Kidney epithelial cell (primary cell): ENCODE results near the gene CNTNAP2. TPM values are rescaled to one million over a fixed set of nuclear protein-coding genes. Genes with fewer than 3 reads are reported as not detected.

ENCODE experiments used
- DNase-seq: peaks from one replicate; pipeline ENCODE4 v3.0.0-alpha.2; 2010; ENCODE audit warnings: low read depth
- H3K27me3 ChIP-seq: 2 replicates; pipeline ENCODE4 v1.6.0; 2011; ENCODE audit warnings: low read length; ENCODE audit not compliant: control insufficient read depth, insufficient read depth
- H3K36me3 ChIP-seq: 2 replicates; pipeline ENCODE4 v1.5.1; 2011; ENCODE audit warnings: low read length; ENCODE audit not compliant: control insufficient read depth, insufficient read depth
- H3K4me3 ChIP-seq: 2 replicates; pipeline ENCODE4 v1.5.1; 2011; ENCODE audit warnings: low read depth, mild to moderate bottlenecking, control low read depth, low read length
- total RNA-seq: library from RNA; depleted of rRNA; stranded (reverse); fragments of >200 nt; gene quantifications from 2 replicates; pipeline ENCODE4 v1.2.3, GENCODE V29; 2015
- TF ChIP-seq, protein P1 (sequence below): IDR thresholded peaks from 2 replicates; pipeline ENCODE4 v1.5.1; 2011; ENCODE audit warnings: mild to moderate bottlenecking, moderate library complexity, low read length, control low read depth, inconsistent platforms; ENCODE audit not compliant: insufficient read depth, poor library complexity, severe bottlenecking

Gene CNTNAP2
- total RNA-seq, 1 donor from 2014 or later, result 14.0 TPM

DNA sequence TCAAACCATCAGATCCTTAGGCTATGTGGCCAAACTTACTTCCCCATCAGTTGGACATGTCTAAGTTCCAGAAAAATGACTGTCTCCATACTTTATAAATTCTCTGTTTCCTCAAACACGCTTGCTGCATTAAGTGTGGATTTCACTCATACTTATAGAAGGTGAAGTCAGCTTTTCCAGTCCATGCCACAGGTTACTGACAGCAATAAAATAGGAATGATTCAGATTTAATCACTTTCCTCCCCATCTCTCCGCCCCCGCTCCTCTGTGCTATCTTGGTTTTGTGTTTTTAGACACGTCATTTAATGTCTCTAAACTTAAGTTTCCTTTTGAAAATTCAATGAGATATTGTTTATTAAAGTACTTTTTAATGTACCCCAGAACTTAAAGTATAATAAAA is 1376.0 kb downstream of the CNTNAP2 start:
- no peaks in the 10 kb centered on the region for H3K27me3 ChIP-seq
- DNase-seq, result peak; percentile 21
- TF ChIP-seq, protein P1, sequence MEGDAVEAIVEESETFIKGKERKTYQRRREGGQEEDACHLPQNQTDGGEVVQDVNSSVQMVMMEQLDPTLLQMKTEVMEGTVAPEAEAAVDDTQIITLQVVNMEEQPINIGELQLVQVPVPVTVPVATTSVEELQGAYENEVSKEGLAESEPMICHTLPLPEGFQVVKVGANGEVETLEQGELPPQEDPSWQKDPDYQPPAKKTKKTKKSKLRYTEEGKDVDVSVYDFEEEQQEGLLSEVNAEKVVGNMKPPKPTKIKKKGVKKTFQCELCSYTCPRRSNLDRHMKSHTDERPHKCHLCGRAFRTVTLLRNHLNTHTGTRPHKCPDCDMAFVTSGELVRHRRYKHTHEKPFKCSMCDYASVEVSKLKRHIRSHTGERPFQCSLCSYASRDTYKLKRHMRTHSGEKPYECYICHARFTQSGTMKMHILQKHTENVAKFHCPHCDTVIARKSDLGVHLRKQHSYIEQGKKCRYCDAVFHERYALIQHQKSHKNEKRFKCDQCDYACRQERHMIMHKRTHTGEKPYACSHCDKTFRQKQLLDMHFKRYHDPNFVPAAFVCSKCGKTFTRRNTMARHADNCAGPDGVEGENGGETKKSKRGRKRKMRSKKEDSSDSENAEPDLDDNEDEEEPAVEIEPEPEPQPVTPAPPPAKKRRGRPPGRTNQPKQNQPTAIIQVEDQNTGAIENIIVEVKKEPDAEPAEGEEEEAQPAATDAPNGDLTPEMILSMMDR, result no peak
- H3K4me3 ChIP-seq, result no peak overlapping the region
- no peaks in the 10 kb centered on the region for H3K36me3 ChIP-seq

DNA sequence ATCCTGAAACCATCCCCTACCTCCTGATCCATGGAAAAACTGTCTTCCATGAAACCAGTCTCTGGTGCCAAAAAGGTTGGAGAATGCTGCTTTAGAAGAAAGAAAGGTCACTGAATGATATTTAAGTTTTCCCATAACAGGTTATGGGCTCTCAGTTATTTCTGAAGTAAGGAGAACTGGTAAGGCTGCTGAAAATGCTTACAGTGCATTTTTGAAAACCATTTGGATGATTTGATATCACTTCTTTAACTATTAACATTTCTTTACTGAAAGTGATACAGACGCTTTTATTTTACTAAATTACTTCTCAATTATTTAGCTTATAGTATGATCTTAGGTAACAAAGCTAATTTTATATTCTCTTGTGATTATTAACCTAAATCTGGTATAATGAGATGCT is 1379.6 kb downstream of the CNTNAP2 start:
- Histone ChIP-seq H3K4me3 (no peak overlapping the region), H3K36me3 (no peaks in the 10 kb centered on the region), H3K27me3 (no peaks in the 10 kb centered on the region)
- DNase-seq, result no peak
- TF ChIP-seq, protein P1, result no peak

DNA sequence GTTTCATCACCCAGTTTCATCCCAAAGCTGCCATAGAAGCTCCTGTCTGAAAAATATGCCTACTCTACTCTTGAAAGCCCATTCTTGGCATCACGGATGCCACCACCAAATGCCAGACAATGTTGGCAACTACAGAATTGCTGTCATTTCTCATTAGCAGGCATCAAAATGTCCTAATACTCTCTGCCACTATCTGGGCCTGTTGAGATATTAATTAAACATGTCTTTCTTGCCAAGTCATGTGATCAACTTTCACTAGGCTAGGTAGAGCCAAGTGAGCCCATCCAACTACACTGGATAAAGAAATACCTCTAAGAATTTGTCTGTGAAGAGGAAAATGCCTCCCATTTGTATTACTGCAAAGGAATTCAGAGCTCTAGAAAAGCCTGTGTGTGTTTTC is 1380.6 kb downstream of the CNTNAP2 start:
- Histone ChIP-seq H3K36me3 (no peaks in the 10 kb centered on the region), H3K27me3 (no peaks in the 10 kb centered on the region), H3K4me3 (no peak overlapping the region)
- no peak for DNase-seq
- TF ChIP-seq, protein P1, result no peak

DNA sequence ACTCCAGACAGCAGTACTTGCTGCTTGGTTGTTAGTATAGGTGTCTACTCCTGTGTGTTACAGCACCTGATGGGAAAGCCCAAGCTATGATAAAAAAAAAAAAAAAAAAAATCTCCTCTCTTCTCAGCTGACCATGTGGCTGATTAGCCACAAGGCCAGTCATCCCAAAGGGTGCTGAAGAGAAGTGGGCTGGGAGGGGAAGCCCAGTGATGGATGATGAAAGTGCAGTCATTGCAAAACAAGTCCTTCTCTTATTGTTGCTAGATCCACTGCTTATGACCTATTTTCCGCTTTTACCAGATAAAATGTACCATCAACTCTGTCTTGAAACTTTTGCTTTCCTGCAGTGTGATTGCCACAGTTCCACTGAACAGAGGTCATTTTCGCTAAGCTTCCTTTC is 1381.5 kb downstream of the CNTNAP2 start:
- no peaks in the 10 kb centered on the region for H3K27me3 ChIP-seq
- no peak overlapping the region for H3K4me3 ChIP-seq
- no peak for DNase-seq
- H3K36me3 ChIP-seq, result no peaks in the 10 kb centered on the region
- TF ChIP-seq, protein P1, result no peak

DNA sequence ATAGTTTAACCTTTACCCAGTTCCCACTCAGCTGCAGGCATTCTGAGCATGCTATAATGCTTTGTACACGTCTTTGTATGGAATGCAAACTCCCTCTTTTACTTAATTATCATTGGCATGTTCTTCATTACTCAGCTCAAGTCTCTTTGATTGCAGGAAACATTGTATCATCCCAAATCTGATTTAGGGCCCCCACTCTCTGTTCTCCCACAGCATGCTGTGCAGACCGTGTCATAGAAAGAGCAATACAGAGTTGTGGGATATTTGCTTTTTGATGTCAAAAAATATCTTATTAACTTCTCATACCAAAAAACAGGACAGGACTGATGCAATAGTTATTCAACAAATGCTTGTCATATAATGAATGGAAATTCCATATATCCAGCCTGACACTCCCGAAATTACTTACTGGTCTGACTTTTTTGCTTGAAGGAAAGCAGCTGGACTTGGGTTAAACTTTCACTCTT is 1392.5 kb downstream of the CNTNAP2 start:
- Histone ChIP-seq H3K4me3 (no peak overlapping the region), H3K27me3 (no peaks in the 10 kb centered on the region), H3K36me3 (no peaks in the 10 kb centered on the region)
- DNase-seq, result no peak
- TF ChIP-seq, protein P1, result no peak

DNA sequence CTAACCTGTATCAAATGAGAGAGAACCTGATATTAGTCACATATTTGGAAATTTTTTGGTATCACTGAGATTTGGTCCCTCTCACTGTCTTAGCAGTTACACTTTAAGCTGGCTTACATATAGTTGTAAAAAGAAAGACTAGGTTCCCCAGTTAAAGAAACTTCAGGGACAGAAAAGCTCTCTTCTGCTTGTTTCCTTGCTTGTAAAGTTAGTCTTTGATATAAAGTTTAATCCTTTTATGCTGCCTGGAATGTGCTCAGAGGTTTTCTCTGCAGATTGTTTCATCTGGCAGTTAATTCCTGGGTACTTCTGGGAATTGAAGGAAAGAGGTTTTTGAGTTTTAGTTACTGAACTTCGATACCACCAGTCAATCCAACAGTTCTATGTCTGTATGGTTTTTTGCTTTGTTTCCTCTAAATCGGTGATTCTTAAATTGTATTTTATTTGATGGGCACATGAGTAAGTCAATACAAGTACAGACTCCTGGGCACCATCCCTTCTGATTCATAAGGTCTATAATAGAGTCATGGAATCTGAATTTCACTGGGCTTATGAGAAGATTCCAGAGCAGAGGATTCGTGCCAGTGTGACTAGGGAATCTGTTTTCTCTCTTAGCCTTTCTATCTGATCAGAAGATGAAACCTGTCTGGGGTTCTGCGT is 1393.1 kb downstream of the CNTNAP2 start:
- TF ChIP-seq, protein P1, result no peak
- no peak for DNase-seq
- no peaks in the 10 kb centered on the region for H3K36me3 ChIP-seq
- H3K27me3 ChIP-seq, result no peaks in the 10 kb centered on the region
- H3K4me3 ChIP-seq, result no peak overlapping the region
